ENCODE data around the gene ITPR1.

Gene ITPR1

GRCh38 chr3:4717363-4717740 lies 224.2 kb downstream of the ITPR1 start:
- H4K5ac ChIP-seq (ENCODE audit: low read length): no peak overlapping the region
- H3K56ac ChIP-seq (ENCODE audit: low read length): peak overlapping the region; percentile 17
- no peak overlapping the region for H3K4me2 ChIP-seq (ENCODE audit: low read length)
- no peak overlapping the region for H3K4me3 ChIP-seq (ENCODE audit: low read length)
- H2AK5ac ChIP-seq (ENCODE audit: low read length): no peak overlapping the region
- H3K27ac ChIP-seq (ENCODE audit: low read depth, low read length): no peak overlapping the region
- H3K18ac ChIP-seq (ENCODE audit: low read length): no peak overlapping the region
- no peak overlapping the region for H4K8ac ChIP-seq (ENCODE audit: low read depth, low read length)
- no peak overlapping the region for H2BK15ac ChIP-seq (replicated peaks; ENCODE audit: low read depth)
- no peak for DNase-seq
- H2BK120ac ChIP-seq (ENCODE audit: low read depth, low read length): no peak overlapping the region
- no peak overlapping the region for H3K9ac ChIP-seq (ENCODE audit: low read length)
- no peak overlapping the region for H3K23ac ChIP-seq (ENCODE audit: low read length)
- peaks cover 3% of the 10 kb centered on the region for H3K4me1 ChIP-seq (ENCODE audit: control insufficient read depth, low read depth, low read length)
- no peaks in the 10 kb centered on the region for H3K27me3 ChIP-seq (ENCODE audit: insufficient read depth, low read length, poor library complexity)
- H3K79me2 ChIP-seq (ENCODE audit: control insufficient read depth, insufficient read depth, low read length): no peaks in the 10 kb centered on the region
- no peaks in the 10 kb centered on the region for H3K36me3 ChIP-seq (ENCODE audit: control insufficient read depth, insufficient read depth, low read length)
- H2BK5ac ChIP-seq (ENCODE audit: low read length): no peak overlapping the region
- no CpG with 5 or more reads among the region's 5 CpGs for WGBS (ENCODE audit: extremely low coverage, insufficient coverage, low lambda C conversion rate)
- H3K4ac ChIP-seq (ENCODE audit: low read depth, low read length): no peak overlapping the region
- no peaks in the 10 kb centered on the region for H3K79me1 ChIP-seq (ENCODE audit: low read length)

DNA sequence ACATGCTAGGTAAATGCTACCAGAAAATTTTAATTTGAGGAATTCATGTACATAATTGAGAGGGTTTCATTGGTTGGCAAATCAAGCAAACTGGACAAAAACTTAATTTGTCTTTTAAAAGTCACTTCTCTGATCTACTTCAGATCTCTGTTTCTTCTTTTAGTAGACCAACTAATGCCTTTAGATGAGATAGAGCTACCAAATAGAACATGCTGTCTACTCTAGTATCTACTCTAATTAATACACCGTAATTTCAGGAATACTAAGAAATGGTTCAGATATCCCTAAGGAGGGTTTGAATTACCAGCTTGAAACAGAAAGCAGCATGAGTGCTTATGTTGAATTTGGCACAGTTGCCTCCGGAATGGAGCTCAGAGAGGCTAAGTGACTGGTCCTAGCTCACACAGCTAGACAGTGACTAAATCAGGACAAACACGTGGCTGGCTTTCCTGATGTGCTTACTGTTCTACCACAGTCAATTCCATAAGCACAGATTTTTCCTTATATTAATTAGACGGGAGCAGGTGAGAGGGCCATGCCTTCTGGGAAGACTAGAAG lies 225.1 kb downstream of the ITPR1 start:
- Histone ChIP-seq H3K27me3 (ENCODE audit: insufficient read depth, low read length, poor library complexity) (no peaks in the 10 kb centered on the region), H3K4me3 (ENCODE audit: low read length) (no peak overlapping the region), H2AK5ac (ENCODE audit: low read length) (no peak overlapping the region), H3K27ac (ENCODE audit: low read depth, low read length) (no peak overlapping the region), H2BK15ac (replicated peaks; ENCODE audit: low read depth) (no peak overlapping the region), H3K79me1 (ENCODE audit: low read length) (no peaks in the 10 kb centered on the region), H3K79me2 (ENCODE audit: control insufficient read depth, insufficient read depth, low read length) (no peaks in the 10 kb centered on the region), H3K18ac (ENCODE audit: low read length) (no peak overlapping the region), H3K9ac (ENCODE audit: low read length) (no peak overlapping the region), H3K4me2 (ENCODE audit: low read length) (no peak overlapping the region), H3K56ac (ENCODE audit: low read length) (peak overlapping the region; percentile 26), H4K8ac (ENCODE audit: low read depth, low read length) (no peak overlapping the region), H4K5ac (ENCODE audit: low read length) (no peak overlapping the region), H3K4ac (ENCODE audit: low read depth, low read length) (no peak overlapping the region), H3K36me3 (ENCODE audit: control insufficient read depth, insufficient read depth, low read length) (no peaks in the 10 kb centered on the region), H2BK120ac (ENCODE audit: low read depth, low read length) (no peak overlapping the region), H3K4me1 (ENCODE audit: control insufficient read depth, low read depth, low read length) (peaks cover 3% of the 10 kb centered on the region), H2BK5ac (ENCODE audit: low read length) (no peak overlapping the region), H3K23ac (ENCODE audit: low read length) (no peak overlapping the region)
- WGBS (ENCODE audit: extremely low coverage, insufficient coverage, low lambda C conversion rate): no CpG with 5 or more reads among the region's 4 CpGs
- no peak for DNase-seq

DNA sequence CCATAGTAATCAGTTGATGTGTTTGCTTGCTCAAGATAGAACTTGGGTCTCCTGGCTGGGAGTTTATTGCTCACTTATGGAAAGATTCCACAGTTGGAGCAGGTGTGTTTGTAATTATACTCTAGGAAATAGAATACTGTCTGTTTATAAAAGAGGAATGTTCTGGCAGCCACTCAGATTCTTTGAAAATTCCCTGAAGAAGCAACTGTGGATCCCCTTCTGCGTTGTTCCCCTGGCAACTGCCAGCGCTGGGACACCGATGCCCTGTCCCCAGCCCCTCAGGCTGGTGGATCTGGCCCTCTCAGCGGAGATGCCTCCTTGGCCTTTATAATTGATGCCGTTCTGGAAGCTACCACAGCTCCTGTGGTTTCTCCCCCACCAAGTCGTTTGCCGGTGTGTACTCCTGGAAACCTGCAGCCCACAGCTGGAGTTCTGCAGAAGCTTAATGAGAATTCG lies 225.9 kb downstream of the ITPR1 start:
- no peak overlapping the region for H2BK120ac ChIP-seq (ENCODE audit: low read depth, low read length)
- no peak for DNase-seq
- no peak overlapping the region for H2BK5ac ChIP-seq (ENCODE audit: low read length)
- no peak overlapping the region for H3K18ac ChIP-seq (ENCODE audit: low read length)
- H3K79me2 ChIP-seq (ENCODE audit: control insufficient read depth, insufficient read depth, low read length): no peaks in the 10 kb centered on the region
- H3K27me3 ChIP-seq (ENCODE audit: insufficient read depth, low read length, poor library complexity): no peaks in the 10 kb centered on the region
- no peak overlapping the region for H3K9ac ChIP-seq (ENCODE audit: low read length)
- no peak overlapping the region for H4K5ac ChIP-seq (ENCODE audit: low read length)
- H2BK15ac ChIP-seq (replicated peaks; ENCODE audit: low read depth): no peak overlapping the region
- no peak overlapping the region for H3K4me3 ChIP-seq (ENCODE audit: low read length)
- no peak overlapping the region for H2AK5ac ChIP-seq (ENCODE audit: low read length)
- H3K4me2 ChIP-seq (ENCODE audit: low read length): no peak overlapping the region
- WGBS (ENCODE audit: extremely low coverage, insufficient coverage, low lambda C conversion rate): no CpG with 5 or more reads among the region's 8 CpGs
- peaks cover 3% of the 10 kb centered on the region for H3K4me1 ChIP-seq (ENCODE audit: control insufficient read depth, low read depth, low read length)
- no peak overlapping the region for H4K8ac ChIP-seq (ENCODE audit: low read depth, low read length)
- no peaks in the 10 kb centered on the region for H3K36me3 ChIP-seq (ENCODE audit: control insufficient read depth, insufficient read depth, low read length)
- no peaks in the 10 kb centered on the region for H3K79me1 ChIP-seq (ENCODE audit: low read length)
- H3K27ac ChIP-seq (ENCODE audit: low read depth, low read length): no peak overlapping the region
- no peak overlapping the region for H3K56ac ChIP-seq (ENCODE audit: low read length)
- no peak overlapping the region for H3K23ac ChIP-seq (ENCODE audit: low read length)
- H3K4ac ChIP-seq (ENCODE audit: low read depth, low read length): no peak overlapping the region

DNA sequence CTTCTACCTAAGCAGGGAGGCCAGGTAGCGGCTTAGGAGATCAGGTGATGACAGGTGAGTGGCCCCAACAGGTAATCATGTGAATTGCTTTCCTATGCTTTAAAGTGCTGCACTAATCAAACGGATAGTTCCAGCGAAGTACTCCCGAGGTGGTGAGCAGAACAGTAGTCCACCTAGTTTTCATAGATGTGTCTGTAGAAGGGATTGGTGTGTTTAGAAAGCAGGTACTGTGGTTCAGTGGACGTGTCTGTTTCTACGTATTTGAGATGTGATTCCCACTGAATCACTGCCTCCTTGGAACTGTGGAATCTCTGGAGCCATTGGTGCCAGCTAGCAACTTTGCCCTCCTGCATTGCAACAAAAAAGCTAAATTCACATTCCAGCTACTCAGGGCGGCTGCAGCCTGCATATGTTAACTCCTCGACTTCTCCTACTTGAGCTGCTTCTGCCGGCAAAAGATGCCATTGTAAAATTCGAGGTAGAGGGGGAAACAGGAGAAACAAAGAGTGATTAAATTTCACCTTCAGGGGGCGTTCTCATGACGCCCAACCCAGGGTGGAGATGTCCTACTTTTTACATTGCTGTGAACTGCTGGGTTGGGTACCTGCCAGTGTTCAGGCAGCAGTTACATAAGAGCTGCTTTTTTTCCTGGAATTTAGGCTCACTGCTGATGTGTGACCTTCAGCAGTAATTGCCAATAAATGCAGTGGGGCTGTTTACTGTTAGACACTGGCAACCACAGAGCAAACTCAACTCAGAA lies 227.3 kb downstream of the ITPR1 start:
- Histone ChIP-seq H4K8ac (ENCODE audit: low read depth, low read length) (no peak overlapping the region), H4K5ac (ENCODE audit: low read length) (no peak overlapping the region), H3K79me1 (ENCODE audit: low read length) (no peaks in the 10 kb centered on the region), H3K56ac (ENCODE audit: low read length) (peak overlapping the region; percentile 51), H3K4me1 (ENCODE audit: control insufficient read depth, low read depth, low read length) (peaks cover 3% of the 10 kb centered on the region), H3K9ac (ENCODE audit: low read length) (peak overlapping the region; percentile 15), H3K4me3 (ENCODE audit: low read length) (no peak overlapping the region), H3K4me2 (ENCODE audit: low read length) (no peak overlapping the region), H2BK5ac (ENCODE audit: low read length) (no peak overlapping the region), H3K23ac (ENCODE audit: low read length) (no peak overlapping the region), H3K36me3 (ENCODE audit: control insufficient read depth, insufficient read depth, low read length) (no peaks in the 10 kb centered on the region), H3K27me3 (ENCODE audit: insufficient read depth, low read length, poor library complexity) (no peaks in the 10 kb centered on the region), H3K79me2 (ENCODE audit: control insufficient read depth, insufficient read depth, low read length) (no peaks in the 10 kb centered on the region), H3K18ac (ENCODE audit: low read length) (no peak overlapping the region), H2BK120ac (ENCODE audit: low read depth, low read length) (no peak overlapping the region), H2BK15ac (replicated peaks; ENCODE audit: low read depth) (no peak overlapping the region), H3K27ac (ENCODE audit: low read depth, low read length) (no peak overlapping the region), H2AK5ac (ENCODE audit: low read length) (no peak overlapping the region), H3K4ac (ENCODE audit: low read depth, low read length) (no peak overlapping the region)
- DNase-seq: peak; percentile 81
- no CpG with 5 or more reads among the region's 12 CpGs for WGBS (ENCODE audit: extremely low coverage, insufficient coverage, low lambda C conversion rate)

DNA sequence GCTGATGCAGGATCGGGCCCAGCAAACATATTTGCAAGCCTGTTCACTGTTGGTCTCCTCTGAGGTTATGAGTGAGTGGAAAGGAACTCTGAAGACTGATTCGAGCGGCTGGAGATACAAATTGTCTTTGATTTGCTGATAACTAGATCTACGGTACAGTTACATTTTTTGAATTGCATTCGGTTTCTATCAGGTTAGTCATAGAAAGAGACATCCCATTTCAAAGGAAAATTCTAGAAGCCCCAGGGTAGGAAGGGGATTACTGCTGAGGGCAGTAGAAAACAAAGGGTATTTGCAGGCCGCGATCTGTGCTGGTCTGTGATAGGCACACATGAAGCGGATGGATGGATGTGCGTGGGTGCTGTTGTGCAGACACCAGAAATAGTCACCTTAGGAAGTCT lies 228.4 kb downstream of the ITPR1 start:
- no peak overlapping the region for H3K4me3 ChIP-seq (ENCODE audit: low read length)
- no peaks in the 10 kb centered on the region for H3K36me3 ChIP-seq (ENCODE audit: control insufficient read depth, insufficient read depth, low read length)
- H2BK120ac ChIP-seq (ENCODE audit: low read depth, low read length): no peak overlapping the region
- H2BK15ac ChIP-seq (replicated peaks; ENCODE audit: low read depth): no peak overlapping the region
- no peaks in the 10 kb centered on the region for H3K27me3 ChIP-seq (ENCODE audit: insufficient read depth, low read length, poor library complexity)
- H2AK5ac ChIP-seq (ENCODE audit: low read length): no peak overlapping the region
- no peak overlapping the region for H3K23ac ChIP-seq (ENCODE audit: low read length)
- H4K8ac ChIP-seq (ENCODE audit: low read depth, low read length): no peak overlapping the region
- peak; percentile 71 for DNase-seq
- peaks cover 3% of the 10 kb centered on the region for H3K4me1 ChIP-seq (ENCODE audit: control insufficient read depth, low read depth, low read length)
- H3K9ac ChIP-seq (ENCODE audit: low read length): peak overlapping the region; percentile 6
- H3K4ac ChIP-seq (ENCODE audit: low read depth, low read length): no peak overlapping the region
- H3K4me2 ChIP-seq (ENCODE audit: low read length): no peak overlapping the region
- no peak overlapping the region for H4K5ac ChIP-seq (ENCODE audit: low read length)
- H3K27ac ChIP-seq (ENCODE audit: low read depth, low read length): no peak overlapping the region
- WGBS (ENCODE audit: extremely low coverage, insufficient coverage, low lambda C conversion rate): no CpG with 5 or more reads among the region's 9 CpGs
- no peak overlapping the region for H3K18ac ChIP-seq (ENCODE audit: low read length)
- H3K56ac ChIP-seq (ENCODE audit: low read length): peak overlapping the region; percentile 22
- no peaks in the 10 kb centered on the region for H3K79me1 ChIP-seq (ENCODE audit: low read length)
- no peaks in the 10 kb centered on the region for H3K79me2 ChIP-seq (ENCODE audit: control insufficient read depth, insufficient read depth, low read length)
- no peak overlapping the region for H2BK5ac ChIP-seq (ENCODE audit: low read length)
